CD4-positive, alpha-beta T cell treated with Interleukin-10 for 1 hour (primary cell): ENCODE results near the gene FBN2.

Experiments
- DNase-seq: peaks from one replicate; pipeline ENCODE4 v3.0.0-alpha.2; 2020

Gene FBN2

GRCh38 chr5:128538000-128538249 is at the start of gene FBN2:
TSS of gene FBN2 (minus strand) at chr5:128538245. CDS start at chr5:128537603, 642 bp downstream.
- DNase-seq, result no peak

- DNase-seq, result no peak
Measured at GRCh38 chr5:128587275-128587674, 49.2 kb upstream of the FBN2 start.

DNA sequence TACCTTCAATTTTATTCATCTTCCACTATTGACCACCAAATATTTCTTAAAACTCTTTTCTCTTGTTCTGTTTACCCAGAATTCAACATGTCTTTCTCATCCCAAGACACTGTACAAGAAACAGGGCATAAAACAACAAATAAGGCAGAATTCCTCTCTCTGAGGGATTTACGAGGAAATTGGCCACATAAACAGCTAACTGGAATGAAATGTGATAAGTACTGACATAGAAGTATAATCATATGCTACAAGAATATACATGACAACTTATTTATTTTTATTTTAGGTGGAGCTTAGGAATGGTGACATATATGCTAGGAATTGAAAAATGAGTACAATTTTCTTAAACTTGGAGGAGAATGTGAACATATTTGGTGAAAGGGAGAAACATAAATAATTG is 48.8 kb upstream of the FBN2 start:
- no peak for DNase-seq

DNA sequence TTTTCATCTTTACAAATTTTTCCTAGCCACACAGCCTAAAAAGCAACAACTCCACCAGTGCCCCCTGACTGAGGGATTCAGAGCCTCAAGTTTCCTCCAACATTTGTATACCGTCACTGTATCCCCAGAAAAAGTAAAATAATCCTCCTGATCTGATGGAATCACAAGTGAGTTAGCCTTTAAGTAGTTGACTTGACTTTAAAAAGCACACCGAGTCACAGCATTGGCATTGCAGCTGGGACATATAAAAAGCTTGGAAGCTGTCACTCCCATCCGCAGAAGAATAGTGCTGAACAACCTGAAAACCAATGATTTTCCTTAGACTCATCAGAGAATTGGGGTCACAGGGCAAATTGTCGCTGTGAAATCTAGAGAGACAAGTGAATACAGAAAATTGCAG is 41.6 kb upstream of the FBN2 start:
- no peak for DNase-seq

- no peak for DNase-seq
Measured at GRCh38 chr5:128579093-128579492, 41.0 kb upstream of the FBN2 start.

DNA sequence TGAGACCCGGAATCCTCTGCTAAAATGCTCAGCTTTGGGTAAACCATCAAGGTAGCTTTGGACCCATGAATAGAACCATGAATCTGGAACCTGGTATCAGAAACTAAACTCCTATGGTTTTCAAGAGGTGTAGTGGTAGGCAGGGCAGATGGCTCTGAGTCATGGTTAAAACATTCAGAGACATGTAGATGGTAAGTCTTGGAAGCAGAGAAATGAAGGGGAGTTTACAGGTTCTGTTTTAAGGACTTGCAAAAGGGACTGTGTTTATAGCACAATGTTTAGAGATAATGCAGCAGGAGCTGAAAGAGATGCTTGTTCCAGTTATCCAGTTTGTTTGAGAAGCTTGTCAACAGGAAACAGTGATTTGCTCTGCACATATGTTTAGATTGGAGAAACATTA is 36.0 kb upstream of the FBN2 start:
- DNase-seq, result no peak

- DNase-seq, result no peak
Measured at GRCh38 chr5:128572930-128573319, 34.9 kb upstream of the FBN2 start.

DNA sequence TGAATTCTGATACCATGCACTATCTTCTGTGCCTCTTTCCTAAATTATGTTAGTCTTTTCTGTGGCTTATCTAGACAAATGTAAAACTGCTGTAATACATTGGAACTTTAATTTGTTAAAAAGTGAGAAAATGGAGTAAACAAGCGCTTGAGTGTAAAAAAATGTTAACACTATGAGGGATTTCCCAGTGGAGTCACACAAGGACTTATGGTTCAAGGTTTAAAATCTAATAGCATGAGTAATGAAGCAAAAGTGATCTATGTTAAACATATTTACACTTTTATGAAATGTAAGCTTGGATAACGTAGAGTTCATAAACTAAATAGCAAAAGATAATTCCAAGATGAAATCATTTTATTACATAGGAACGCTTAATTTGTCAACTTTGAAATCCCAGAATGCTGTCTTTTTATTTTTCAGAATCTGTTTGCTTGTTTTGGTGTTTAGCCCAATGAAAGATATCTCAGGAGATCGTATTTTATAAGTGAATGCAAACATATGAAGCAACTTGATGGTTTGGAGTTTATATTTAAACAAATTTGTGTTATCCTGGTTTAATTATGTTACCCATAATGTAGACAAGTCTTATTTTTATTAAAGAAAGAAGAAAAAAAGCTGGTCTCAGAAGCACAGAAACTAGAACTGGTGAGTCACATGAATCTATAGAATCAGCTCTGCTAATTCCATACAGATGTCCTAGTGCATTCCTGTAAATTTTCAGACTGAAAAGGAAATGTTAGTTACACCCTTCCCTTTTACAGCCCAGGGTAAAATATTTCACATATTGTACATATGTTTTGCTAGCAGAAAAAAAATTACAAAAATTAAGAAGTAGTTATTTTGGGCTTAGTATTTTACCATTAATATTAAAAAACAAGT is 34.2 kb upstream of the FBN2 start:
- DNase-seq, result no peak

- no peak for DNase-seq
Measured at GRCh38 chr5:128566178-128566577, 28.1 kb upstream of the FBN2 start.

DNA sequence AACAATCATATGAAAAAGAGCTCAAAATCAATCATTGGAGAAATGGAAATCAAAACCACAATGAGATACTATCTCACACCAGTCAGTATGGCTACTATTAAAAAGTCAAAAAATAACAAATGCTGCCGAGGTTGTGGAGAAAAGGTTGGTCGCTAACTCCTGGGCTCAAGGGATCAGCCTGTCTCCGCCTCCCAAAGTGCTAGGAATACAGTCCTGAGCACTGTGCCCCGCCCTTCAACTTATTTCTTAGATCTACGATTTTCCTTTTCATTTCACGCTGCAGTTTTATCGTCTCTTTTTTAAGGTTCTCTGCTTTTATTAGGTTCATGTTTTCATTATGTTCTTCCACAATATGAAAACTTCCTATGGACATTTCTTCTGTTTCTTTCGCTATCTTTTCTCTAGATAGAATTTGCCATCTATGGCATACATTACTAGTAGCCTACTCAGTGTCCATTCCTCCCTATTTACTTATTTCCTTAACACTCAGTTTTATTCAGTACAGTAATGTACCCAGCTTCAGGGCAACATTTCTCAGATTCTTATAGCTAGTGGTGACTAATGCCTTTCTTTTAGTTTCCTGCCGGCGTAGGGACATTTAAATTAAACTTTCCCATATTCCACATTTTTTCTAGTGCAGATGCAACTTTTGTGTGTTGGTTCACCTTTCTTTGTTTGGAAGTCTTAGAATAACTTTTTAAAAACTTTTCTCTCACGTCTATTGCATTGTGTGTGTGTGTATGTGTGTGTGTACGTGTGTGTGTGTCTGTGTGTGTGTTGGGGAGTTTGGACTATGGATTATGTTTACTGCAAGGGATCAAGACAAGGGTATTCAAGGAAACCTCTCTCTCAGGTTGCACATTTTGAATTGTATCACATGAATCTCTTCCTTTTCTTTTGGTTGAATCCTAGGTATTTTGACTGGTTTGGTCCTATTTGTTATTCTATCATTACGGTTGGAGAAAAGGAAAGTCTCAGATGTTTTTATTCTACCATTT is 21.6 kb upstream of the FBN2 start:
- DNase-seq, result no peak

DNA sequence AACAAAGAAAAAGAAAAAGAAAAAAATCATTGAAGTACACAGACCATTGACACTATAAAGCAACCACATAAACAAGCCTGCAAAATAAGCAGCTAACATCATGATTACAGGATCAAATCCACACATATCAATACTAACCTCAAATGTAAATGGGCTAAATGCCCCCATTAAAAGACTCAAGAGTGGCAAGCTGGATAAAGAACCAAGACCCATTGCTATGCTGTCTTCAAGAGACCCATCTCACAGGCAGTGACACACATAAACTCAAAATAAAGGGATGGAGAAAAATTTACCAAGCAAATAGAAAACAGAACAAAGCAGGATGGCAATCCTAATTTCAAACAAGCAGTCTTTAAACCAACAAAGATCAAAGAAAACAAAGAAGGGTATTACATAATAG is 15.7 kb upstream of the FBN2 start:
- no peak for DNase-seq

GRCh38 chr5:128551476-128551875 is 13.4 kb upstream of the FBN2 start:
- no peak for DNase-seq

DNA sequence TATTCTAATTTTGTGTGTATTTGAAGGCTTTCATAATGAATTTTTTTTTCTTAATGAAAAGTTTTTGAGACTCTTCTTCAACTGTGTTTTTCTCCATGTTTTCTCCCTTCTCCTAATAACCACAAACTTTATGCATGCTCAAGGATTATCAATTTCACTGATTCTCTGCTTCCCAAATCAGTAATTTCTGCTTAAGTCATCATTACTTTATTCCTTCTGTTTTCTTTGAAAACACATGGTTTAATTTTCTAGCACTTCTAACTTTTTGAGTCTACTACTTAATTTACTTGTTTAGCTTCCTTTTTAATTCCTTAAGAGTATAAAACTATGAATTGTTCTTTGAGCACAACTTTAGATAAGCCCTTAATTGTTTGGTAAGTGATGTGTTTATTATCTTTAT is 11.5 kb upstream of the FBN2 start:
- no peak for DNase-seq

DNA sequence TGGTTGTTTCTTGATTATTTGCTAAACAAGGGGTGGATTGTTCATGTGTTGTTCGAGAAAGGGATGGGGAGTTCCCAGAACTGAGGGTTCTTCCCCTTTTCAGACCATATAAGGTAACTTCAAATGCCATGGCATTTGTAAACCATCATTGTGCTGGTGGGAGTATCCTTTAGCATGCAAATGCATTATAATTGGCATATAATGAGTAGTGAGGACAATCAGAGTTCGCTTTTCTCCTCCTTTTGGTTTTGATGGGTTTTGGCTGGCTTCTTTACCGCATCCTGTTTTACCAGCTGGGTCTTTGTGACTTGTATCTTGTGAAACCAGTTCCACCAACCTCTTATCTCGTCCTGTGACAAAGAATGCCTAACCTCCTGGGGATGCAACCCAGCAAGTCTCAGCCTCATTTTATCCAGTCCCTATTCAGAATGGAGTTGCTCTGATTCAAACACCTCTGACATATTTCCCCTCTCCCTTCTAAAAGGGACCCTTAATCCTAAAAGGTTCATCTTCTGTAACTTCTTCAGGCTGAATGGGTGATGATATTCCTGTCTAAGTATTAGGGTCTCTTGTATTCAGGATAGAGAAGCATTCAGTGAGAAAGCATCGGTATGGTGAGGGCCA is 8.7 kb upstream of the FBN2 start:
- no peak for DNase-seq

DNA sequence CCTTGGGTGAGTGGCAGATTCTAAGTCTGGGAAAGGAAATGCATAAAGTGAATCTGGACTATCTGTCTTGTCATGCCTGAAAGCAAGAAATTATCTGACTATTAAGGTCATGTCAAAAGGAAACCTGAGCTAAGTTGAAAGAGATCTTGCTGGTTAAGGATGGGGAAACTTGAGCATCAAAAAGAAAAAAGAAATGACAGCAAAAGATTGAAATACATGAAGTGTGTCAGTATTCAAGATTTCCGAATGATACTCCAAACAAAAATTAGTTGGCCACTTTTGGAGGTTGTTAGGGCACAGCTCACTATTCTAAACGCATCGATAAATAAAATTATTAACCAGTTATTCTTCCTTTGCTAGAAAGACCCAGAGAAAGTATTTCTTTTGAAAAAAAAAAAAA is 3.3 kb upstream of the FBN2 start:
- DNase-seq, result no peak

GRCh38 chr5:128539038-128539429 is 989 bp upstream of the FBN2 start:
- DNase-seq, result no peak

DNA sequence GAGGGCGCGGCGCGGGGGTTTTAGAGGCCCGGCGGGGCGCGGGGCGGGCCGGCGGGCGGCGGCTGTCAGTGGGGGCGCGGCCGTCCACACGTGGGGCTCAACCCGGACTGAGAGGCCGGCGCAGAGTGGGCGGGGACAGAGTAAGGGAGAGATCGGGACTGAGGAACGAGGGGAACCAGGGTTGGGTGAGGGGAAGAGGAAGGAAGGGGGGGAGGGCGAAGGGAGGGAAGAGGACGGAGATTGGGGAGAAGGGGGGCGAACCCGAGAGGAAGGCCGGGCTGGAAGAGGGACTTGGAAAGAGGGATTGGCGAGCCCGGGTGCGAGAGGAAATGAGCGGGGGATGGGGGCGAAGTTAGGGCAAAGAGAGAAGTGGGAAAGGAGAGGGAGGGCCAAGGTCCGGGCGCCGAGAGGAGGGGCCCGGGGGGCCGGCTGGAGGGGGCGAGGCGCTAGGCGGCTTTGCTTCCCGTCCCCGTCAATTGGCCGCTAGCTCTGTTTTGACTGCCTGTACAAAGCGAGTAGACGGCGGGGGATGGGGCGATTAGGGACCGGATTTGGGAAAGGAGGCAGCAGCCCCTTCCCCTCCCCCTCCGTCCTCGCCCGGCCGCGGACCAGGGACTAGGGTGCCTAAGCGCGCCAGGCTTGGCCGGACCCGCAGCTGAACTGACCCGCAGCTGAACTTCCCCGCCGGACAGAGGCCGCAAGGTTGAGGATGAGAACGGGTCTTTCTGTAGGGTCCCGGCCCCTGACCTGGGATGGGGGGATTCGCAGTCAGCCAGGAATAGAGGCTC is 399 bp upstream of the FBN2 start:
- no peak for DNase-seq

GRCh38 chr5:128537221-128537999 is 635 bp downstream of the FBN2 start:
- DNase-seq, result no peak

- no peak for DNase-seq
Measured at GRCh38 chr5:128536254-128537220, 1.5 kb downstream of the FBN2 start.

DNA sequence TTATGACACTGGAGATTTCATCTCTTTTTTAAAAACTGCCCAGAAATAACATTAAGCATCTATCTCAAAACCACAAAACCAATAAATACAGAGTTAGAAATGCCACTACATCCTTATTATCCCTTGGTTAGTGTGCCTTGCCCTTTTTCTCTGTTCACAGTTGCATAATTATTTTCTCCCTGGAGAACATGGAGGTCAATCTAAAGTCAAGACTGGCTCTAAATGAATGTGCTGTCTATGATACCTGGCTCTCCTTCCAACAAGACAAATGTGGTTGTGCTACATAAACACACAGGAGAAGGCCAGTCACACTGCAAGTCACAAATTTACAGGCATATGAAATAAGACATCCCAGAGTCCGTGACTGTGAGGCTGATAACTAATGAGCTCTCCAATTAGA is 2.8 kb downstream of the FBN2 start:
- DNase-seq, result no peak

- no peak for DNase-seq
Measured at GRCh38 chr5:128534726-128535125, 3.3 kb downstream of the FBN2 start.
